Fibroblast of mammary gland (primary cell): ENCODE data around the gene MTCH2.

ENCODE experiments used
- DNase-seq: peaks from one replicate; pipeline ENCODE4 v3.0.0-alpha.2; 2010; ENCODE audit warnings: low read depth
- H3K4me3 ChIP-seq: 2 replicates; pipeline ENCODE4 v1.5.1; 2011; ENCODE audit warnings: low read depth, mild to moderate bottlenecking, low read length, moderate library complexity; ENCODE audit not compliant: control insufficient read depth
- CTCF ChIP-seq: conservative IDR thresholded peaks from 2 replicates; pipeline ENCODE4 v1.5.1; 2011; ENCODE audit warnings: low read depth, low read length, inconsistent platforms; ENCODE audit not compliant: control insufficient read depth, insufficient read depth

MTCH2 gene

DNA sequence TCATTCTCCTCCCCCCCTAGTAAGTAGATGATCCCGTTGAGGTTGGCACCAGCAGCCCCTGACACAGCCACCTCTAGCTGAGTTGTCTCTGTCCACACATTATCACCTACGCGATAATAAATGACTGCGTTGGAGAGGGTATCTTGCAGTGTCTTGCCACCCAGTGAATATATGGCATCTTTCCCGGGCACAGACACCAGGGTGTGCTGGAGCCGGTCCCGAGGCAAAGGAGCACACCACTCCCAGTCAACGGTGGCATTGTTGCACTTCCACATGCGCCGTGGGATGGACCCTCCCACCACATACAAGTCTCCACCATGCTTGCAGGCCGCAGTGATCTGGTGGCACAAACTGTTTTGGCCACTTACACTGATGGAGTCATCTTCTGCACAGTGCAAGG lies 69.0 kb downstream of the MTCH2 start:
- no peak overlapping the region for H3K4me3 ChIP-seq
- no peak for TF ChIP-seq CTCF

GRCh38 chr11:47572715-47573255 lies 69.6 kb downstream of the MTCH2 start:
- H3K4me3 ChIP-seq = no peak overlapping the region
- DNase-seq = peak; percentile 57
- no peak for TF ChIP-seq CTCF

More for the DNA sequence above, 69.0 kb downstream of the MTCH2 start:
- DNase-seq = no peak

DNA sequence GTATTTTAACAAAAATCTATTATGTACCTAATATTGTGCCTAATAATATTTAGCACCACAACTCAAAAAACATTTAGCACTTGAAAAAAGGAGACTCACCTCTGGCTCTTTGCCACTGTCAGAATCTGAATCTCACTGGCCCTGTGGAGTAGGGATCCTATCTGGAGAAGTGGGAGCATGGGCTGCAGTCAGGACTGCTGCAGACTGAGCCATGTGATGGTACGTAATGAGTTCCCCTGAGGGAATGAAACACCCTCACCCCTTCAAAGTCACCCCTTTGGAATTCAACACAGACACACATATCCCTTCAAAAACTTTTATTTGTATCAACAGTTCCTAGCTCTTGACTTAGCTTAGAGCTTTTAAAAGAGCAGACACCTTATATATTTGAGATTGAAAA lies 70.5 kb downstream of the MTCH2 start:
- DNase-seq = peak; percentile 78
- no peak for TF ChIP-seq CTCF
- H3K4me3 ChIP-seq = no peak overlapping the region

DNA sequence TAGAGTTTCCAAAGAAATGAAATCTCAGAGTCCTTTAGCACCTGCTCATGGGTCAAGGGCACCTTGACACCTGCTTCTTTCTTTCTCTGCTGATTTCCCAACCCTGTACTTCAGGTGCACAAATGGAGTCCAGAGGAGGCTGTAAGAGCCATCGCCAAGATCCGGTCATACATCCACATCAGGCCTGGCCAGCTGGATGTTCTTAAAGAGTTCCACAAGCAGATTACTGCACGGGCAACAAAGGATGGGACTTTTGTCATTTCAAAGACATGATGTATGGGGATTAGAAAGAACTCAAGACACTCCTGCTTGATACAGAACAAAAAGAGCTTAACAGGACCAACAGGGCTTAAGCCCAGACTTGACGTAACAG lies 71.0 kb downstream of the MTCH2 start:
- no peak for DNase-seq
- H3K4me3 ChIP-seq = no peak overlapping the region
- no peak for TF ChIP-seq CTCF

DNA sequence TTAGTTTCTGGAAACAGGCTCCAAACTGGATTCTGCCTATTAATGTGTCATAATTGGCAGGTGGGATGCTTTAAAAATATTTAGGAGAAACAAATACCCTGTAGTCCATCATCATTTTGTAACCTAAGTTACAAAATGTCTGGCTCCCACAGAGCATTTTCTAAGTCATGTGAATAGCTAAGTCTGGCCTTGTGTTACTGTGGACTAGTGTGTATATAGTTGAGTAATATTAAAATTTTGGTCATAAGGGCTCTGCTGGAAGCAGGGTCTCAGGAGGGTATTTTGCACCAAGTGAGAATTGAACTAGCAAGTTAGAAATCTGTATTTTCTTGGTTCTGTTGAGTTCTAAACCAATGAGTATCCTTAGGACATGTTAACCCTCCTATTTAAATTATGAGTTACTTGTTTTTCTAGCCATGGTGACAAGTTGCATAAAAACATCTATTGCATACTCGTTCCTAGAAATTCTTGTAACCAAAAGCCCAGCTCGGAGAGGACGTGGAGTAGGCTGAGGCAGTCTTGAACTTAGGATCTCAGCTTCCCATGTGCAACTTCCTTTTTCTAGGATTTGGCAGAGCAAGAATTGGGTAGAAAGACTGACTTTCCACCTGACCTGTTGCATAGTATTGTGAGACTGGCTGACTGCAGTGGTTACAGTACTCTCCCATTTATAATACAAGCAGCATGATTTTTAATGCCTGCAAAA lies 71.6 kb downstream of the MTCH2 start:
- DNase-seq = no peak
- no peak overlapping the region for H3K4me3 ChIP-seq
- TF ChIP-seq CTCF = no peak

DNA sequence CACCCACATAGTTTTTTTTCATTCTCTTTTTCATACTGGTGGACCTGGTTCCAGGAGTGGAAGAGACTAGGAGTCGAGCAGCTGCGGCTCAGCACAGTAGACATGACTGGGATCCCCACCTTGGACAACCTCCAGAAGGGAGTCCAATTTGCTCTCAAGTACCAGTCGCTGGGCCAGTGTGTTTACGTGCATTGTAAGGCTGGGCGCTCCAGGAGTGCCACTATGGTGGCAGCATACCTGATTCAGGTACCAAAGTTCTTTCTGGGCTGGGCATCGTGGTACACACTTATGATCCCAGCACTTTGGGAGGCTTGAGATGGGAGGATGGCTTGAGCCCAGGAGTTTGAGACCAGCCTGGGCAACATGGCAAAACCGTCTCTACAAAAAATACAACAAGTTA lies 72.7 kb downstream of the MTCH2 start:
- no peak overlapping the region for H3K4me3 ChIP-seq
- no peak for TF ChIP-seq CTCF
- DNase-seq = no peak
